Endothelial cell of umbilical vein (primary cell): ENCODE measurements around the gene CRK. TPM values are rescaled to one million over a fixed set of nuclear protein-coding genes. Genes with fewer than 3 reads are reported as not detected.

ENCODE experiments used
- BruUV-seq: library from RNA; stranded (reverse); fragments of 400-500 nt; replicated peaks from 2 replicates; lab custom pipeline; 2021; lab: Mats Ljungman, UMichigan
- CTCF ChIA-PET: fragments of 300-600, 350-600 bp; sonication (Branson Sonifier 250); formaldehyde crosslinking; loops from one replicate; lab custom pipeline; 2021; ENCODE audit warnings: antibody characterized with exemption, inconsistent platforms; lab: Charles Lee
- POLR2A ChIA-PET: fragments of 300-600, 350-600 bp; sonication (Branson Sonifier 250); formaldehyde crosslinking; loops from one replicate; lab custom pipeline; 2021; ENCODE audit warnings: antibody characterized with exemption, inconsistent platforms; lab: Charles Lee
- DNase-seq: peaks from one replicate; pipeline ENCODE4 v3.0.0-alpha.2; 2011; ENCODE audit warnings: low read depth, low spot score
- FAIRE-seq: peaks from 2 replicates; lab custom pipeline; 2011; peaks lifted over from hg19 to GRCh38; lab: Jason Lieb, UNC
- H2AFZ ChIP-seq: 2 replicates; pipeline ENCODE4 v1.6.0; 2012; ENCODE audit warnings: low read depth, low read length, control low read depth, inconsistent platforms
- H3K27ac ChIP-seq: 2 replicates; pipeline ENCODE4 v1.5.1; 2011; ENCODE audit warnings: low read depth, mild to moderate bottlenecking, control low read depth, low read length, moderate library complexity; ENCODE audit not compliant: insufficient read depth
- H3K27me3 ChIP-seq, 2 experiments: 2 replicates each; pipeline versions ENCODE4 v1.6.0 to v1.6.1; 2011; ENCODE audit warnings: low read length in 2 of 2, mixed read lengths in 1 of 2; ENCODE audit not compliant: control insufficient read depth in 2 of 2, insufficient read depth in 2 of 2
- H3K36me3 ChIP-seq, 2 experiments: 2 replicates in 1 of 2; 3 replicates in 1 of 2; pipeline ENCODE4 v1.5.1; 2011; ENCODE audit warnings: low read length in 2 of 2, mild to moderate bottlenecking in 1 of 2, moderate library complexity in 1 of 2; ENCODE audit not compliant: control insufficient read depth in 2 of 2, insufficient read depth in 2 of 2; ENCODE audit errors: extremely low read depth in 1 of 2
- H3K4me1 ChIP-seq: 3 replicates; pipeline ENCODE4 v1.5.1; 2011; ENCODE audit warnings: mild to moderate bottlenecking, low read length; ENCODE audit not compliant: control insufficient read depth, insufficient read depth; ENCODE audit errors: extremely low read depth
- H3K4me2 ChIP-seq: 2 replicates; pipeline ENCODE4 v1.6.1; 2011; ENCODE audit warnings: low read length, control low read depth, mixed read lengths; ENCODE audit not compliant: insufficient read depth
- H3K4me3 ChIP-seq, 3 experiments: fragments of 200-600 bp in 1 of 3; sonication (generic), shearing (Covaris generic) in 1 of 3; replicated peaks in 1 of 3; 2 replicates each; pipeline ENCODE4 v1.5.1; 2011 to 2016; ENCODE audit warnings: control low read depth in 3 of 3, low read length in 3 of 3, mild to moderate bottlenecking in 2 of 3, inconsistent platforms in 1 of 3, low read depth in 1 of 3, moderate library complexity in 1 of 3; ENCODE audit not compliant: insufficient read depth in 1 of 3
- H3K79me2 ChIP-seq: 2 replicates; pipeline ENCODE4 v1.6.0; 2012; ENCODE audit warnings: low read length, inconsistent platforms; ENCODE audit not compliant: control insufficient read depth, insufficient read depth
- H3K9ac ChIP-seq: replicated peaks from 2 replicates; pipeline ENCODE3; 2011; ENCODE audit warnings: low read length, control low read depth; ENCODE audit not compliant: insufficient read depth; ENCODE audit errors: extremely low read depth
- H3K9me1 ChIP-seq: replicated peaks from 3 replicates; pipeline ENCODE4 v1.6.0; 2011; ENCODE audit warnings: mild to moderate bottlenecking, low read length; ENCODE audit not compliant: control insufficient read depth, insufficient read depth; ENCODE audit errors: extremely low read depth
- H3K9me3 ChIP-seq: replicated peaks from 2 replicates; pipeline ENCODE4 v1.5.1; 2012; ENCODE audit warnings: low read length, inconsistent platforms; ENCODE audit not compliant: control insufficient read depth, insufficient read depth
- H4K20me1 ChIP-seq: replicated peaks from 2 replicates; pipeline ENCODE3; 2011; ENCODE audit warnings: mild to moderate bottlenecking, low read length; ENCODE audit not compliant: control insufficient read depth, insufficient read depth; ENCODE audit errors: extremely low read depth
- EZH2 ChIP-seq: IDR thresholded peaks from 2 replicates; pipeline ENCODE4 v1.6.1; 2012; ENCODE audit warnings: borderline replicate concordance, low read depth, mild to moderate bottlenecking, moderate library complexity, low read length, inconsistent platforms; ENCODE audit not compliant: severe bottlenecking
- FOS ChIP-seq: IDR thresholded peaks from 2 replicates; pipeline ENCODE4 v1.6.1; 2011; ENCODE audit warnings: mild to moderate bottlenecking, low read length, moderate library complexity, borderline replicate concordance; ENCODE audit not compliant: insufficient read depth
- GATA2 ChIP-seq: IDR thresholded peaks from 2 replicates; pipeline ENCODE4 v1.7.0; 2011; ENCODE audit warnings: low read depth, mild to moderate bottlenecking, moderate library complexity, mixed read lengths, low read length; ENCODE audit not compliant: insufficient read length, insufficient read depth
- JUN ChIP-seq: IDR thresholded peaks from 2 replicates; pipeline ENCODE4 v1.6.1; 2011; ENCODE audit warnings: borderline replicate concordance, low read depth; ENCODE audit not compliant: insufficient read length, insufficient read depth
- MYC ChIP-seq: IDR thresholded peaks from one replicate; pipeline ENCODE4 v1.6.1; 2011; ENCODE audit warnings: mild to moderate bottlenecking, low read depth, low read length
- POLR2A ChIP-seq: IDR thresholded peaks from 2 replicates; pipeline ENCODE4 v1.6.1; 2012; ENCODE audit warnings: low read depth, mild to moderate bottlenecking, control low read depth, low read length
- POLR2AphosphoS5 ChIP-seq: IDR thresholded peaks from 2 replicates; pipeline ENCODE4 v1.6.1; 2012; ENCODE audit warnings: low read depth, mild to moderate bottlenecking, control low read depth, low read length, moderate library complexity; ENCODE audit not compliant: insufficient read depth
- dilution Hi-C: fragments of 300-500 bp; cut with MboI; formaldehyde crosslinking; loops from one replicate; pipeline ENCODE4 v1.15.0; 2019; ENCODE audit warnings: low sequenced_read_pairs; ENCODE audit not compliant: extremely low pct_ligation_motif_present
- intact Hi-C: fragments of 100-400 bp; cut with micrococcal nuclease; formaldehyde crosslinking; loops from one replicate; pipeline ENCODE4 v1.10.0; 2022
- polyA plus RNA-seq, 4 experiments: library from polyadenylated mRNA; depleted of rRNA in 3 of 4; stranded (reverse) in 3 of 4; unstranded in 1 of 4; fragments of >200 nt; gene quantifications; 2 replicates each; pipeline versions ENCODE4 v1.2.1 to v1.2.3, GENCODE V29; 2011 to 2012; ENCODE audit warnings: missing spikeins in 1 of 4
- total RNA-seq: library from RNA; stranded (reverse); gene quantifications from 2 replicates; pipeline ENCODE4 v1.2.3, GENCODE V29; 2021
- TF ChIP-seq, protein P1 (sequence below), 2 donors: IDR thresholded peaks; 1 replicate in 1 of 2; 2 replicates in 1 of 2; pipeline ENCODE4 v1.5.1; 2011; ENCODE audit warnings: low read length in 2 of 2, mild to moderate bottlenecking in 2 of 2, moderate library complexity in 2 of 2, control low read depth in 1 of 2, inconsistent platforms in 1 of 2, low read depth in 1 of 2; ENCODE audit not compliant: insufficient read depth in 1 of 2; ENCODE audit errors: extremely low read depth in 1 of 2
- TF ChIP-seq, protein P2 (sequence below): IDR thresholded peaks from 2 replicates; pipeline ENCODE4 v1.6.1; 2011; ENCODE audit not compliant: insufficient read depth, insufficient read length

Gene CRK
- total and polyA plus RNA-seq, 2 donors (not counting 3 experiments of a cell fraction or from before 2014, with no cell fraction given) = 52.8 to 67.2 TPM

DNA sequence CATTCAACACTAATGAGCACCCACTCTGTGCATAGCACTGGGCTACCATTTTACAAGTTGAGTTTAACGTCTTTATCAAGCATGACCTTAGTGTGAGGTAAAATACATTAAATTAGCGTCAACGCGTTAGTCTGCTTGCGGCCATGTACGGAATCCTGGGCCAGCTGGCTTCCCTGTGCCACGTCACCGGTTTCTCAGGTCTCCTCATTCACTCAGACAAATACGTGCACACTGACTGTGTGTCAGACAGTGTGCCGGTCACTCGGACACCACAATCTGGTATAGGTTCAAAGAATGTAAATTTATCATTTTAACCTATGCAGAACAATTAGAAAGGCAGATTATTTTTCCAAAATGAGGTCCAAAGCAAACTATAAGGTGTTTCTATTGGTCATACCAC, 34.6 kb downstream of the CRK start:
- no peak overlapping the region for H2AFZ ChIP-seq
- no peaks in the 10 kb centered on the region for H3K9me3 ChIP-seq
- no peaks in the 10 kb centered on the region for H3K9me1 ChIP-seq
- H4K20me1 ChIP-seq = peaks cover 4% of the 10 kb centered on the region
- DNase-seq = no peak
- dilution Hi-C loops = no loop called here
- peaks cover 5 to 17% of the 10 kb centered on the region in 2 experiments for H3K36me3 ChIP-seq
- POLR2A ChIA-PET = no interaction called here
- peak overlapping the region; percentile 90 for H3K27ac ChIP-seq
- CTCF ChIA-PET = no interaction called here
- H3K4me2 ChIP-seq = no peak overlapping the region
- H3K4me1 ChIP-seq = peaks cover 25% of the 10 kb centered on the region
- no peak for FAIRE-seq
- H3K27me3 ChIP-seq = no peaks in the 10 kb centered on the region
- intact Hi-C loops = no loop called here
- no peak overlapping the region for H3K4me3 ChIP-seq
- H3K9ac ChIP-seq = no peak overlapping the region
- BruUV-seq = no TSS peak
- TF ChIP-seq POLR2AphosphoS5 (no peak), EZH2 (no peak), GATA2 (no peak), POLR2A (no peak), FOS (no peak), MYC (no peak), JUN (no peak)
- TF ChIP-seq, protein P1, sequence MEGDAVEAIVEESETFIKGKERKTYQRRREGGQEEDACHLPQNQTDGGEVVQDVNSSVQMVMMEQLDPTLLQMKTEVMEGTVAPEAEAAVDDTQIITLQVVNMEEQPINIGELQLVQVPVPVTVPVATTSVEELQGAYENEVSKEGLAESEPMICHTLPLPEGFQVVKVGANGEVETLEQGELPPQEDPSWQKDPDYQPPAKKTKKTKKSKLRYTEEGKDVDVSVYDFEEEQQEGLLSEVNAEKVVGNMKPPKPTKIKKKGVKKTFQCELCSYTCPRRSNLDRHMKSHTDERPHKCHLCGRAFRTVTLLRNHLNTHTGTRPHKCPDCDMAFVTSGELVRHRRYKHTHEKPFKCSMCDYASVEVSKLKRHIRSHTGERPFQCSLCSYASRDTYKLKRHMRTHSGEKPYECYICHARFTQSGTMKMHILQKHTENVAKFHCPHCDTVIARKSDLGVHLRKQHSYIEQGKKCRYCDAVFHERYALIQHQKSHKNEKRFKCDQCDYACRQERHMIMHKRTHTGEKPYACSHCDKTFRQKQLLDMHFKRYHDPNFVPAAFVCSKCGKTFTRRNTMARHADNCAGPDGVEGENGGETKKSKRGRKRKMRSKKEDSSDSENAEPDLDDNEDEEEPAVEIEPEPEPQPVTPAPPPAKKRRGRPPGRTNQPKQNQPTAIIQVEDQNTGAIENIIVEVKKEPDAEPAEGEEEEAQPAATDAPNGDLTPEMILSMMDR (IDR thresholded peaks at IDR 0.05; ENCODE audit: extremely low read depth in 1 of 2, insufficient read depth in 1 of 2, low read depth in 1 of 2, low read length in 2 of 2) = no peak
- TF ChIP-seq, protein P2, sequence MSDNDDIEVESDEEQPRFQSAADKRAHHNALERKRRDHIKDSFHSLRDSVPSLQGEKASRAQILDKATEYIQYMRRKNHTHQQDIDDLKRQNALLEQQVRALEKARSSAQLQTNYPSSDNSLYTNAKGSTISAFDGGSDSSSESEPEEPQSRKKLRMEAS = no peak
- H3K79me2 ChIP-seq = peaks cover 38% of the 10 kb centered on the region
